Activated naive CD8-positive, alpha-beta T cell treated with anti-CD3 and anti-CD28 coated beads, Interleukin-2, amount 50 U/mL, for 24 hours (primary cell): Measurements from ENCODE around the gene STMND1.

Experiments used
- ATAC-seq: fragments of 150-1000 bp; cut with Tn5 transposase; one replicate; pipeline ENCODE4 v1.10.0; 2021
- DNase-seq: peaks from one replicate; pipeline ENCODE4 v3.0.0; 2021
- H3K27ac Mint-ChIP-seq: one replicate; pipeline ENCODE4 v1.8.0; 2021; ENCODE audit warnings: mild to moderate bottlenecking, mixed read lengths
- H3K27me3 Mint-ChIP-seq: one replicate; pipeline ENCODE4 v1.8.0; 2021; ENCODE audit warnings: mixed read lengths
- H3K36me3 Mint-ChIP-seq: one replicate; pipeline ENCODE4 v1.8.0; 2021; ENCODE audit warnings: low read depth, mixed read lengths
- H3K4me1 Mint-ChIP-seq: one replicate; pipeline ENCODE4 v1.8.0; 2021; ENCODE audit warnings: mixed read lengths
- H3K4me3 Mint-ChIP-seq: one replicate; pipeline ENCODE4 v1.8.0; 2021; ENCODE audit warnings: mild to moderate bottlenecking, moderate library complexity, mixed read lengths
- H3K9me3 Mint-ChIP-seq: one replicate; pipeline ENCODE4 v1.8.0; 2021; ENCODE audit warnings: mixed read lengths

Gene STMND1

DNA sequence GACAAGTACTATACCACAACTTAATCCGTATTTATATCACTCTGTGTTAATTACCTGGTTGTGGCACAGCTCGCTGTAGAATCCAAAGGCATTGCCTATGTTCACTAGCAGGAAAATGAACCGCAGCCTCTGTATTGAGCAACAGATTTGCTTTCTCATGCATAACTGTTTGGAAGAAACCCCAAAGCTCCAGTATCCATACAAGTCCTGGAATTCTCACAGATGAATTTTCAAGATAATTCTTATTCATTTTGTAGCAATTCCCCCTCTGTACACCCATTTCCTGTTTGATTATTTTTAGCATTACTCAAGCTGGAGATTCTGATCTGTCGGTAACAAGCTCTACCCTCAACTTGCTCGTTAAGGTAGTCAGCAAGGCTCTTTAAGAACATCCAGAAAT is 63.5 kb downstream of the STMND1 start:
- DNase-seq (no peak), ATAC-seq (no peak)
- Mint-ChIP-seq H3K27me3 (peaks cover 12% of the 10 kb centered on the region), H3K27ac (no peak overlapping the region), H3K4me3 (no peak overlapping the region), H3K9me3 (no peaks in the 10 kb centered on the region), H3K36me3 (no peaks in the 10 kb centered on the region), H3K4me1 (no peaks in the 10 kb centered on the region)

DNA sequence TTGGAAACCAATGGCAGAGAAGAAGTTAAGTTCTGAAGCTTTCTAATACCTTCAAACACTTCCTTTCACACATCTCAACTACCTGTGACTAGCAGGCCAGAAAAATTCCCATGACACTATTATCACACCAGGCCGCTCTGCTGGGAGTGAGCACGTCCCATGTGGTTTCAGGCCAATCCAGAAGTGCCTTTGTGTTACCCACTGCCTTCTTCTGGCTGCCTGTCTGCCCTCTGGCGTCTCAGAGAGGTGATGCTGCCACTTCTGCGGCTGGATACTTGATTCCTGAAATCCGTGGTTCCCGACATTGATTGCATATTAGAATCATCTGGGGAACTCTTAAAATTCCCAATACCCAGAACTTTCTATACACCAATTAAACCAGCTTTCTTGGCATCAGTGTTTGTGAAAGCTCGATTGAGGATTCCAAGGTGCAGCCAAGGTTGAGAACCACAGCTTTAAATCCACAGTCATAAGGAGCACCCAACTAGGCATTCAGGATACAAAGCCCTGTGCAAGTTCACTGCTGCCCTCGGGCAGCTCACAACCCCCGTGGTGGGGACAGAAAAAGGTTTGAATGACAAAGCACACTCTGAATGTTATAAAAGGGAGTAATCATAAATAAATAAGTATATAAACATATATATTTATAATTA is 65.6 kb downstream of the STMND1 start:
- Mint-ChIP-seq H3K4me1 (no peaks in the 10 kb centered on the region), H3K27ac (no peak overlapping the region), H3K9me3 (no peaks in the 10 kb centered on the region), H3K36me3 (no peaks in the 10 kb centered on the region), H3K4me3 (no peak overlapping the region), H3K27me3 (peaks cover 8% of the 10 kb centered on the region)
- no peak for ATAC-seq
- no peak for DNase-seq

DNA sequence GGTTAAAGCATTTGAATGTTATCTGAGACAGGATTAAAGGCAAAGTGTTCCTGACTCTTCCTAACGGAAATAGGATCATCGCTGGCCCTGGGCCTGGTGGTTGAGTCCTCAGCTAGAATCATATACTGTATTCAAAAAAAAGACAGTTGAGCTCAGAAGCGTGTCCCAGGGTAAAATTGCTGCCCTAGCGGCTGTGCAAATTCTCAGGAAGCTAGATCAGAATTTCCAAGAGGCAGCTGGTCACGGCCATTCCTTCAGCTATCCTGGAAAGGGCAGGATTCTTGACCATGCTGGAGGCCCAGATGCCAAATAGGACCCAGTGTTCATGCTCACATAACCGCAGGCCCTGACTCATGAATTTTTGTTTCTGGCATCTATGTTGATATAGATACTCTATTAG is 67.4 kb downstream of the STMND1 start:
- Mint-ChIP-seq H3K27ac (no peak overlapping the region), H3K36me3 (no peaks in the 10 kb centered on the region), H3K9me3 (no peaks in the 10 kb centered on the region), H3K4me1 (no peaks in the 10 kb centered on the region), H3K4me3 (no peak overlapping the region), H3K27me3 (peaks cover 3% of the 10 kb centered on the region)
- no peak for ATAC-seq
- DNase-seq: no peak

DNA sequence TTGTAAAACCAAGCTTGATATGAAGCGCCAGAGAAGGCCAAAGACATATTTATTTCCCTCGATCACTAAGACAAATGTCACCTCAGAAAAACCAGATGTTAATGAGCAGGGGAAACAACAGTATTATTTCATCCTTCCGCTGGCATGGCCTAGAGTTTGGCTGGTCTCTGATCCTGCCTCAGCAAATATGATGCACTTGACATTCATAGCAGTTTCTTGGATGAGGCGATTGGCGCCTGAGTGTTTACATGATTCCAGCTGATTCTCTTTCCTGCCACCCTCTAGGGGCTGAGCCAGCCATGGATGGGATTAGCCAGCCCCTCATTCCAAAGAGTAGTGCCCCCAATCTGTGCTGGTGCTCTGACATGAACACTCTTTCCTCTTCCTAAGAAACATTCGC is 67.9 kb downstream of the STMND1 start:
- no peak overlapping the region for H3K27ac Mint-ChIP-seq
- H3K9me3 Mint-ChIP-seq: no peaks in the 10 kb centered on the region
- ATAC-seq: no peak
- H3K4me1 Mint-ChIP-seq: no peaks in the 10 kb centered on the region
- H3K36me3 Mint-ChIP-seq: no peaks in the 10 kb centered on the region
- no peak for DNase-seq
- peaks cover 3% of the 10 kb centered on the region for H3K27me3 Mint-ChIP-seq
- no peak overlapping the region for H3K4me3 Mint-ChIP-seq

DNA sequence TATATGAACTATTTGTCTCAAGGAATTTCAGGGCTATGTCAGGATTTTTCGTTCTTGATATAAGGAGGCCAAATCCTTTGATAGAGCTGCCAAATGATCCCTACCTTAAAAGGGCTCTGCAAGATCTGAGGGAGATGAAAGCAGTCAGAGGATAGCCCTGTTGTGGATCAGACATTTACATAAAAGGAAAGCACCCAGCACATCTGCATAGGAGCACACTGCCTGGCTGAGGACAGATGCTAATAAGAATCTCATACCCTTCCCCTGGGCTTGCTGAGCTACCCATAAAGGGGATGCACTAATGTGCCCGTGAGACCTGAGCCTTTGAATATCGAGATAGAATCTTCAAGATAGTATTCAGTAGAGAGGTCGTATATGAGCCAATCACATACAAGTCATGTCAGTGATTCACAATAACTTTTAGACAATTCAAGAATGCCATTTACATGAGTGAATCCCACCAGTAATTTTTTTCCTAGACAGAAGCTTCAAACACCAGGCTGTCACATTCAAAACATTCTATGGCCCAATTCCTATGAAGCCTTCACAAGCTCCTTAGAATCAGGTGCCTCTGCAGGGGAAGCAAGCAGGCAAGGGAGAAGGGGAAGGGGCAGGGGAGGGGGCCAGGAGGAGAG is 71.1 kb downstream of the STMND1 start:
- peaks cover 3% of the 10 kb centered on the region for H3K27me3 Mint-ChIP-seq
- H3K36me3 Mint-ChIP-seq: no peaks in the 10 kb centered on the region
- no peak for ATAC-seq
- no peak overlapping the region for H3K4me3 Mint-ChIP-seq
- DNase-seq: no peak
- no peak overlapping the region for H3K27ac Mint-ChIP-seq
- H3K4me1 Mint-ChIP-seq: no peaks in the 10 kb centered on the region
- no peaks in the 10 kb centered on the region for H3K9me3 Mint-ChIP-seq

DNA sequence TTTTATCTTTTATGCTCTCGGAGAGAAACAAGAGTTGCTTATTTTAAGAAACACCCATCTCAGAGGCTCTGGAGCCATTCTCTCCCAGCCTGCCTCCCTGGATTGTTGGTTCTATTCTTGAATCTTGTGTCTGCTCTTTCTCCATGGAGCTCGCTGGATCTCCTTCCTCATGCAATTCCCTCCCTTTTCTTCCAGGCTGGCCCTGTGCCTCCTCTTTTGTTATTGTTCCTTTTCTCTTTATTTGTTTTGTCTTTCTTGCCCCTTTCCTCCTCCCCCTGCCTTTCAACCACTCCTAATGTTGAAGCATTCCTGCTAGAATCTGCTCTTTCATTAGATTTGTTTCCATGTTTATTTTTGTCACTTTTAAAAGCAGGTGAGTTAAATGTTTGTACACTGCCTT is 76.5 kb downstream of the STMND1 start:
- Mint-ChIP-seq H3K9me3 (no peaks in the 10 kb centered on the region), H3K36me3 (no peaks in the 10 kb centered on the region)
- ATAC-seq: no peak

DNA sequence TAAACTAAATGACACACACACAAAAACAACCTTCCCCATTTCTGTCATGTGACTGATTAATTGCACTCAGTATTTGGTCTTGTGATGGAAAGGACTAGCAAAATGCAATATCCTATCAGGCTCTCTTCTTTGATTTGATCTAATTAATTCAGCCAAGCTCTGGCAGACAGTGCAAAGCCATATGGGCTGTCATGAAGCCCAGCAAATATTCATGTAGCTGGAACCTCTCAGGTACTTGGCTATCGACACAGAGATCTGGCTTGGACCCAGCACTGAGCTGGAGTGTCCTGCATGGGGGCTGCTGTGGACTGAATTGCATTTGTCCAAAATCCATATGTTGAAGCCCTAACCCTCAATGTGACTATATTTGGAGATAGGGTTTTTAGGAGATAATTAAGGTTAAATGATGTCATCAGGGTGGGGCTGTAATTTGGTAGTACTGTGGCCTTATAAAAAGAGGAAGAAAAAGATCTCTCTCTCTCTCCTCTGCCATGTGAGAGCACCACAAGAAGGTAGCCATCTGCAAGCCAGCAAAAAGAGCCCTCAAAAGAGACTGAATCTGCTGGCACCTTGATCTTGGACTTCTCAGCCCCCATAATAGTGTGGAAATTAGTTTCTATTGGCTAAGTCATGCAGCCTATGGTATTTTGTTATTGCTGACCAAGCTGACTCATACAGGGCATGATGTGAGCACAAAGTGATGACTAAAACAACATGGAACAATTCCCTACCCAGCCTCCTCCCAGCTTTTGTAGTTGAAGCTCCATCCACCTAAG is 77.1 kb downstream of the STMND1 start:
- H3K4me3 Mint-ChIP-seq: no peak overlapping the region
- peaks cover 3% of the 10 kb centered on the region for H3K27me3 Mint-ChIP-seq
- ATAC-seq: no peak
- no peaks in the 10 kb centered on the region for H3K9me3 Mint-ChIP-seq
- no peaks in the 10 kb centered on the region for H3K36me3 Mint-ChIP-seq
- DNase-seq: no peak
- no peaks in the 10 kb centered on the region for H3K4me1 Mint-ChIP-seq
- H3K27ac Mint-ChIP-seq: no peak overlapping the region

More for the DNA sequence above, 76.5 kb downstream of the STMND1 start:
- H3K27me3 Mint-ChIP-seq: peaks cover 3% of the 10 kb centered on the region
- H3K4me3 Mint-ChIP-seq: no peak overlapping the region
- no peak for DNase-seq
- H3K4me1 Mint-ChIP-seq: no peaks in the 10 kb centered on the region
- no peak overlapping the region for H3K27ac Mint-ChIP-seq

DNA sequence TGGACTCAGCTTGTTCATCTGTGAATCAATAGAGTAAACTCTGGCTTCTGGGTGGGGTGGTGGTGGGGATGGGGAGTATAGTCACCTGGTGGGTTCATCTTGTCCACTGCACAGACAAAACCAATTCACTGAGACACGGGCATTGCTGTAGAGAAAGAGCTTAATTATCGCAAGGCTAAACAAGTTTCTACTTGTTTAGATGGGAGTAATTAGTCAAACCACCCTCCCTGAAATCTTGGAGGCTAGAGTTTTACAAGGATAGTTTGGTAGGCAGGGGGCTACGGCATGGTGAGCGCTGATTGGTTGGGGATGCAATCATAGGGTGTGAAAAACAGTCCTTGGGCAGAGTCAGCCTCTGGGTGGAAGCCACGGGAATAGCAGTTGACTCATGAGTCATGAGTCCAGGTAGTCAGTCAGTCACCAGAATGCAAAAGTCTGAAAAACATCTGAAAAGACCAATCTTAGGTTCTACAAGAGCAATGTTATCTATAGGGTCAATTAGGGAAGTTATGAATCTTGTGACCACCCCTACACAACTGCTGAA is 77.8 kb downstream of the STMND1 start:
- DNase-seq (no peak), ATAC-seq (no peak)
- H3K27me3 Mint-ChIP-seq: peaks cover 3% of the 10 kb centered on the region

More for the DNA sequence above, 77.8 kb downstream of the STMND1 start:
- Mint-ChIP-seq H3K27ac (no peak overlapping the region), H3K4me1 (no peaks in the 10 kb centered on the region), H3K36me3 (no peaks in the 10 kb centered on the region), H3K9me3 (no peaks in the 10 kb centered on the region), H3K4me3 (no peak overlapping the region)
